H7 (cell line): ENCODE data around the gene SPRYD3. TPM values are rescaled to one million over a fixed set of nuclear protein-coding genes. Genes with fewer than 3 reads are reported as not detected.
A peak's percentile ranks its signal among the peaks of the same experiment; 100 is the strongest.
"Not testable (repeated sequence)": the region's sequence is repeated elsewhere in the genome, so short reads cannot be mapped to it uniquely, and the experiment has no call there.

Experiments used
- DNase-seq: peaks from one replicate; pipeline ENCODE4 v3.0.0; 2012
- H3K27me3 ChIP-seq: 2 replicates; pipeline ENCODE4 v1.6.0; 2011; ENCODE audit warnings: mild to moderate bottlenecking, low read length; ENCODE audit not compliant: control insufficient read depth, insufficient read depth
- H3K36me3 ChIP-seq: replicated peaks from 2 replicates; pipeline ENCODE4 v1.5.1; 2011; ENCODE audit warnings: low read length; ENCODE audit not compliant: control insufficient read depth, insufficient read depth
- H3K4me3 ChIP-seq: 2 replicates; pipeline ENCODE4 v1.5.1; 2011; ENCODE audit warnings: low read depth, mild to moderate bottlenecking, control low read depth, low read length, moderate library complexity; ENCODE audit not compliant: insufficient read depth
- total RNA-seq: library from RNA; depleted of rRNA; stranded (reverse); fragments of >200 nt; shearing (Covaris generic); gene quantifications from 2 replicates; pipeline ENCODE4 v1.2.3, GENCODE V29; 2014; rRNA removed

SPRYD3 gene
- total RNA-seq: 8.3 and 8.7 TPM in 2 replicates

GRCh38 chr12:53079226-53080117 is at the start of gene SPRYD3:
Gene SPRYD3 (minus strand): TSS chr12:53079390. CDS start chr12:53079333, 57 bp downstream.
- peak; percentile 100 for DNase-seq
- Histone ChIP-seq H3K27me3 (peaks cover 10% of the 10 kb centered on the region), H3K4me3 (peak within 1 kb of the TSS; percentile 73), H3K36me3 (no peaks in the 10 kb centered on the region; the same call in 1 of the 2 replicates)

- DNase-seq: peak; percentile 1
- no peaks in the 10 kb centered on the region for H3K36me3 ChIP-seq
- H3K4me3 ChIP-seq: no peak overlapping the region
- H3K27me3 ChIP-seq: peaks cover 1% of the 10 kb centered on the region; the same call in 1 of the 2 replicates
Measured at GRCh38 chr12:53127169-53127568, 48.0 kb upstream of the SPRYD3 start.

GRCh38 chr12:53124352-53124723 is 45.1 kb upstream of the SPRYD3 start:
- no peak overlapping the region for H3K4me3 ChIP-seq
- peaks cover 1% of the 10 kb centered on the region; the same call in 1 of the 2 replicates for H3K27me3 ChIP-seq
- no peaks in the 10 kb centered on the region for H3K36me3 ChIP-seq
- DNase-seq: no peak

GRCh38 chr12:53123578-53124351 is 44.6 kb upstream of the SPRYD3 start:
- DNase-seq: peak; percentile 17
- Histone ChIP-seq H3K36me3 (no peaks in the 10 kb centered on the region), H3K4me3 (no peak overlapping the region), H3K27me3 (peaks cover 3% of the 10 kb centered on the region)

GRCh38 chr12:53122961-53123468 is 43.8 kb upstream of the SPRYD3 start:
- peaks cover 3% of the 10 kb centered on the region for H3K27me3 ChIP-seq
- no peaks in the 10 kb centered on the region for H3K36me3 ChIP-seq
- DNase-seq: peak; percentile 19
- H3K4me3 ChIP-seq: no peak overlapping the region

GRCh38 chr12:53120685-53121525 is 41.7 kb upstream of the SPRYD3 start:
- DNase-seq: peak; percentile 10
- H3K27me3 ChIP-seq: peaks cover 2% of the 10 kb centered on the region

GRCh38 chr12:53118751-53119300 is 39.6 kb upstream of the SPRYD3 start:
- Histone ChIP-seq H3K36me3 (no peaks in the 10 kb centered on the region), H3K4me3 (no peak overlapping the region), H3K27me3 (peaks cover 2% of the 10 kb centered on the region)
- peak; percentile 12 for DNase-seq

More at GRCh38 chr12:53120685-53121525, 41.7 kb upstream of the SPRYD3 start:
- Histone ChIP-seq H3K36me3 (no peaks in the 10 kb centered on the region), H3K4me3 (no peak overlapping the region)

- Histone ChIP-seq H3K4me3 (no peak overlapping the region), H3K36me3 (no peaks in the 10 kb centered on the region), H3K27me3 (peaks cover 2% of the 10 kb centered on the region)
- peak; percentile 13 for DNase-seq
Measured at GRCh38 chr12:53115891-53116648, 36.9 kb upstream of the SPRYD3 start.

- peak; percentile 96 for DNase-seq
- Histone ChIP-seq H3K27me3 (peaks cover 2% of the 10 kb centered on the region), H3K36me3 (no peaks in the 10 kb centered on the region), H3K4me3 (no peak overlapping the region)
Measured at GRCh38 chr12:53115112-53115890, 36.1 kb upstream of the SPRYD3 start.

- no peak for DNase-seq
- Histone ChIP-seq H3K27me3 (peaks cover 2% of the 10 kb centered on the region), H3K36me3 (no peaks in the 10 kb centered on the region), H3K4me3 (no peak overlapping the region)
Measured at GRCh38 chr12:53113951-53114350, 34.8 kb upstream of the SPRYD3 start.

GRCh38 chr12:53113136-53113705 is 34.0 kb upstream of the SPRYD3 start:
- Histone ChIP-seq H3K27me3 (no peaks in the 10 kb centered on the region; the same call in 1 of the 2 replicates), H3K4me3 (no peak overlapping the region), H3K36me3 (no peaks in the 10 kb centered on the region)
- no peak for DNase-seq

GRCh38 chr12:53112431-53112830 is 33.2 kb upstream of the SPRYD3 start:
- not testable (repeated sequence) for DNase-seq, H3K27me3 ChIP-seq, H3K4me3 ChIP-seq, H3K36me3 ChIP-seq
